HG03432 (cell line): ENCODE data around the gene CLEC16A.

Experiments
- ATAC-seq: cut with Tn5 transposase; IDR thresholded peaks from one replicate; pipeline ENCODE4 v1.9.1; 2021; ENCODE audit warnings: mild to moderate bottlenecking, moderate library complexity; ENCODE audit not compliant: unreplicated experiment

Gene CLEC16A

DNA sequence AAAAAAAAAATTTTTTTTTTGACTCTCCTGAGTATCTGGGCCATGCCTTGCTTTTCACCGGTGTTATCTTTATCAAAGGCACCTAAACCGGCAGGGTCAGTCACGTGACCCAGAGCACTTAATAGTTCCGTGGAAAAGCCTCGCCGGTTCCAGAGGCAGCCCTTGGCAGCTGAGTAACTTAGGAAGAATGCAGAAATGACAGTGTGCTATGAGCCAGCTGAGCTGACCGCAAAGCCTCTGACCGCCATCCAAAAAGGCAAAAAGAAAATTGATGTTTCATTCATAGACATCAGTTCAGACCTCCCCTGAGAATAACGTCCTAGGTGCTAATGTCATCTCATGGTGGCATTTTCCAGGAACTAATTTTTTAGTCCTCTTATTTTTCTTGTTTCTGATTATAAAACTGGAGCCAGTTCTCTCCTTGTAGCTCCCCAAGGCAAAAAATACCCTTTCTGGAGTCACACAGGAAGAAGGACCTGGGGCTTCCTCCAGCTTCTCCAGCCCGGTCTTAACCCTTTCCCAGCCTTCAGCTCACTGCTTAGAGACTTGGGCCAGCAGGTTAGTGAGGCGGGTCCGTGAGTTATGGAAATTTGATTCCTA is 189.1 kb downstream of the CLEC16A start:
- no peak for ATAC-seq

DNA sequence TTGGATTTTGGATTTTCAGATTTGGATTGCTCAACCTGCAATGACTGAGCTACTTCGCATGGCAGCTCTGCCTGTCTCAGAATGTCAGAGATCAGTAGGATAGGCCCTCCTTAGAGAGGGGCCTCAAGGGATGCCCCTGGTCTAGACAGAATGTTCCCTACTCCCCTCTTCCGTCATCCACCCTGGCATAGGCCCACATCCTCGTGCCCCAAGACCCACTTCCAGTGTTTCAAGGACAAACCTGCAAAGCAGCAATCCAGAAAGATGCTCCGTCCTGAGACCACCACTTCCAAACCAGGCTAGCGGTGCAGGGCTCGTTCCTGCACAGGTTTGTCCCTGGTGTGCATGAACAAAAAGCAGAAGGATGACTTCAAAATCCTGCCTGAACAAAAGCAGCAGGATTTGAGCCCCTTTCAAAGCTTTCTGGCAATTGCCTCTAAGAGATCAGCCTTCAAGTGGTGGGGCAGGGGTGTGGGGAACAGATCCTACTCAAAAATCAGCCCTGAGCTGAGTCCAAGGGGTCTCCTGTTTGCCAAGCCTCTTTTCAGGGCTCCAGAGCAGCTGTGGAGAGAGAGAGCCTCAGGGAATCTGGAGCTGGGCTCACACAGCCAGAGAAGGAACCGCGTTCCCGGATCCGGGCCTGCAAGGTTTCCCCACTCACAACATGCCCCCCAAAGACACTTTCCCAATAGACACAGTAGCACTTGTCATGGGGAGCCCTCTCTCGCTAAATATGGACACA is 190.5 kb downstream of the CLEC16A start:
- no peak for ATAC-seq

DNA sequence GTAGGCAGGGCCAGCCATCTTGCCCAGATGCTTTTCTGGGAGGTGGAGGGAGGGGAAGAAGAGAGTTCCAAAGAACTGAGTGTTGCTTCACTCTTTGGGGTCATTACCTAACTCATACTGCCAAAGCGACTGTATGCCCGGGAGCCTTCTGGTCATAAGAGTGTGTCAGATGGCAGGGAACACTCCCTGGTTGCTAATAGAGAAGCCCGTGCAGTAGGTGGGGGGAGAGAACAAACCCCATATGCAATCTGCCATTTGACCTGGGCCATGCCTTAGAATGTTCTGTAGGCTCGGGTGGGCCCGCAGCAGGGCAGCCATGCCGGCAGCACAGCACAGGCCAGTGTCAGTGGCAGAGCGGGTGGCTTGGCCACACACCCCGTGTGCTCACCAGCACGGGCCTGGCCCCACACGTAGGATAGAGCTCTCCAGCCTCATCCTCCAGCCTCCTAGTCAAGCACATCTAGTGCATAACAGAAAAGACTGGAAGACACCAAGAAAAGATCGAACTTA is 191.2 kb downstream of the CLEC16A start:
- no peak for ATAC-seq

DNA sequence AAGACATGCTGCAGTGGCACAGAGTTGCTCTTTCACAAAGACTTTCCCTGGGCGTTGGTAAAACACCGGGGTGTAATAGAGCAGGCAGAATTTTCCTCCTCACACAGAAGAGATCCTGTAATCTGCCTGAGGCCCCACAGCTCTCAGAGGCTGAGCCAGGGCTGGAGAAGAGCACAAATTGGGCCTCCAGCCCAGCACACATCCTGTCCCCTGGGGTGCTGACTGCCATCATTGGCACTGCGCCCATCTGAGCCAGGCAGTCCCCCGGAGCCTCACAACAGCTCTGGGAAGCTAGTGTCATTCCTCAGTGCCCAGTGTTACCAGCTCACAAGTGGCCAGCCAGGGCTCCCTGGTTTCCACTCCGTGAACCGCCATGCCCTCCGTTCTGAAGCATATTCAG is 192.2 kb downstream of the CLEC16A start:
- ATAC-seq, result no peak

DNA sequence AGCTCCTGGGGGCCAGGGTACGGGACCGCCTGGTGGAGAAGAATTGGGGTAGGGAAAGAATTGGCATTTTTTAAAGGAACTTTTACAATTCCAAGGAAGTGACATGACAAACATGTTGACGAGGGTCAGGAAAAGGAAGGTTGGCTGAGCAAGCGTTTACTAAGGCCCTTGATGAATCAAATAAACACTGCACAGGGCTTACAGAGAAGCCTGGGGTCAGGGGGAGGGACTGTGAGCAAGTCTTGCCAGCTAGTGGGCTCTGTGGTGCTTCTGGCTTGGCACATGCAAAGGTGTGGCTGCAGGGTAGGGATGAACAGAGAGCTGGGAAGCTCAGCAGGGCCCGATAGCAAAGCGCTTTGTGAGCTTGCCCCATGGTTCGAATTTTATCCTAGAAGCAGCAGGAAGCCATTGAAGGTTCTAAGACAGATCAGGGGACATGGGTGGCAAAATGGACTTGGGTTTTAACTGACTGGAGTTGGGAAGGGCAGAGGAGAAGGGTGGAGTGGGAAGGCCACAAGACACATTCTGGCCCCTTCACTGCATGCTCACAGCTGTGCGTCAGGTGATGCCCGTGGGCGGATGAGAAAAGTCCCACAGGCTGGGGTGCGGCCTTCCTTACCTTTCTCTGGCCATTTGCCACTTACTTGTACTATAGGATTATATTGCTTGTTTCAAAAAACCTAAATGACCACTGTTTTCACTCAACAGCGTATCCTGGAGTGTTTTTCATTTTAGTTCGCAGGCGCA is 193.8 kb downstream of the CLEC16A start:
- ATAC-seq, result no peak

DNA sequence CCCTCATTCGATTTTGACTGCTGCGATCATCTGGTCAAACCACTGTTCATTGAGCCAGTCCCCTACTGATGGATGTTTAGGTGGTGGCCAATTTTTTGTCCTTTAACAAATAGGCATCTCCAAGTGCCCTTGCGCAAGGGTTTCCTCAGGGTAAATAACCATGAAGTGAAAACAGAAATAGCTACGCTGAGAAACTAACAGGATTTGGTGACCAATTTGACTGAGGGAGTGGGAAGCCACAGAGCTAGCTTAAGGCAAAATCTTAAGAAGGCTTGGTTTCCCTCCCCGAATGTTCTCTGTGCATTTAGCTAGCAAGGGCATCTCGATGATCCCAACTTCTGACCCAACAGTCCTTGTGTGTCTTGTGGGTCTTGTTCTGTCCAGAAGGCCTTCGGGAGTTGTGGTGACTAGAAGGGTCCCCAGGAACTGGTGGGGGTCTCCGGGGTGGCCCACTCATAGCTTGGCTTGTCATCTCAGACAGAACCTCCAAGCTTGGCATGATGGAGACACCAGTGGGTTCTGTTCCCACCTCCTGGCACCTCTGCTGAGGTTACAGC is 194.5 kb downstream of the CLEC16A start:
- ATAC-seq, result no peak

DNA sequence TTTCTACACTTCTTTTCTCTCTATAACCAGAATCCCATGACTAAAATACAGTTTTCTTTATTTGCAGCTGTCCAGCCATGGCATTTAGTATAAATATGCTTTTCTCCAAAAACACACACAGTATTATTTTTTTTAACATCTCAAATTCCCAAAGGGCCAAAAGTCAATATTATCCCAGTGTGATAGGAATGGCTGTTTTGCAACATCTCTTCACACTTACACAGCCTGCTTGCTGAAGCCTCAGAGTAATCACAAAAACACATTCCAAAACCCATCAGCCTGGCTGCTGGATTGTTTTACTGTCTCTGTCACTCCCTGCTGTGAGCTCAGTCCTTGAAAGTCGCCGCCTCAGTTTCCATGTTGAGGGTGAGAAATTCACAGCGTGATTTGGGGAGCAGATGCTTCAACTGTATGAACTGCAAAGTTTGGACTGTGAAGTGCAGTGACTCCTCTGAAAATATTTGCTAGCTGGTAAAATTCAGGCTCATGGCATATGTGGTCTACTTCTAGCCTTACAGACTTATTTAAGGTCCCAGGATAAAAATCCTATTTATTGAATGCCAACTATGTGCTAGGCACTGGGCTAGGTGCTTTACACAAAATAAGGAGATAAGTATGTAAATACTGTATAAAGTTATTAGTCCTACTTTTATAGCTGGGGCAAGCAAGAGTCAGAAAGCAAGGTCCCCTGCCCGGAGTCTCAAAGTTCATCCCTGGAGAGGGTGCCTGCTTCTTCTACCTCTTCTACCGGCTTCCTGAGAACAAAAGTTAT is 195.1 kb downstream of the CLEC16A start:
- ATAC-seq, result no peak

DNA sequence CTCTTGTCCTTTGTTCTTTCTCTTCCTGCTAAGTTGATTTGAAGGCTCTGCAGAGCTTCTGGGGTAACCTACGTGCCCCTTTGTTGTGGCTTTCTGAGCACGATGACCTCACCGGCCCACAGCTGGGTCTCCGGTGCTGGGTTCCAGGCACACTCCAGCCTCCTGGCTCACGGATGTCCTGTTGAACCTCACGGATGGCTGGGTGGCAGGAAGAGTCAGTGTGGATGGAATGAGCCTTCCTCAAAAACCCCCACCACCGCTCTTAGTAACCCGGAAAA is 195.7 kb downstream of the CLEC16A start:
- no peak for ATAC-seq

DNA sequence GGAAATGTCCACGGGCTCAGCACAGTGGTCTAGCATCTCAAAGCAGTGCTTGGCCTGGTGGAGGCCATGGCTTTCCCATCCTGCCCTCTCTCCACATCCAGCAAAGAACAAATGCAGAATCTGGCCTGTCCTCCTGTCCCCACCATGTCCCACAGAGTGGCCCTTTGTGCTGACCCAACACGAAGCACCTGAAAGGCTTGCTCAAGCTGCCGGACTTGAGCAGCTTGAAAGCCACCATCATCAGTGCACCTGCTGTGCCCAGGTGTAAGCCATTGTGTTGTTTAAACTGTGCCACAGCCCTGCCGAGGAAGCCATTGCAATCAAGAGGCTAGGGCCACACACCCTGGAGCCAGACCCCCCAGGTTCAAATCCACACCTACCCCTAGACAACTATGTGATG is 196.1 kb downstream of the CLEC16A start:
- ATAC-seq, result no peak

DNA sequence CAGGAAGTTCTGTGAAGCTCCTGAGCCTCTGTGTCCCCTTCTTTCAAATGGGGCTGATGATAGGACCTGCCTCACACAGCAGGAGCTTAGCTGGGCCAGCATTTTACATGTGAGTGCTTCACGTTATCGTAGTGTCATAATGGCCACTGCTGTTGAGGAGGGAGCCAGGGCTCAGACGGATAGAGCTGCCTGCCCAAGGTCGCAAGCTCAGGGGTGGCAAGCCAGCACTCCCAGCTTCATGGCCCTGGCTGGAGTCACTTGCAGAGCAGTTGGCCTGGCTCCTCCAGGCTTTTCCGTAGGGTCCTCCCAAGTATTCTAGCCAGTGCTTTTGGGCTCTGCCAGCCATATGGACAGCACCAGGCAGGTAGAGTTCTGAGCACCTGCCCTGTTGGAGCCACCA is 196.5 kb downstream of the CLEC16A start:
- no peak for ATAC-seq

DNA sequence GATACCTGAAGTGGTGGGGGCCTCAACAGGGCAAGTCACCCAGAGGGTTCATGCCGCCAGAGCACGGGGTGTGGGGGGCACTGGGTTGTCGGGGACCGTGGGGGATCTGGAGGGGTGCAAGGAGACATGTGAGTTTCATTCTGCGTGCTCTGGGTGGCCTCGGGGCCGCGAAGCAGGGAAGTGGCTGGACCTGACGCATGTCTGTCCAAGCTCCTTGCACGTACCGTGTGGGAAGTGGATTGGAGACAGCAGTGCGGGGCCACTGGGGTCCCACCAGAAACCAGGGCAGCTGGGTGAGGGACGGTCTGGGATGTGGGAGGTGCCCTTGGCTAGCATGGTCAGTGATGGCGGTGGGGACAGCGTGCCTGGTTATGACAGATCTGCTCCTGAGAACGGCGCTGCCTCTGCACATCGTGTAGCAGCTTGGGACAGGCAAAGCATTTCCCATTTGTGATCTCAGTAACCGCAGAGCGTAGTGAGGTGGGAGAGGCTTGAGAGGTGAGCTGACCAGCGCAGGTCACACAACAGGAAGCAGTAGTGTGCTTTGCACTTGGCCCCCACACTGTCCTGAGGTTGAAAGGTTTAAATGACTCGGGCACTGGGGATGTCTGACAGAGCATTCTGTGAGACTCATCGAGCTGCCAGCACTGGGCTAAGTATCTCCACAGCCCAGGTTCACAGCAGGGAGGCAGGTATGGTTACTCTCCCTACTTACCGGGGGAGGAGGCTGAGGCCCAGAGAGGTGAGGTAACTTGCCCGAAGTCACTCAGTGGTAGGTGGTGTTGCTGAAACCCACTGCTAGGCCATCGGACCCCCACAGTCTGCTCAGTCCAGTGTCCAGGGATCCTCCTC is 197.3 kb downstream of the CLEC16A start:
- ATAC-seq, result no peak

DNA sequence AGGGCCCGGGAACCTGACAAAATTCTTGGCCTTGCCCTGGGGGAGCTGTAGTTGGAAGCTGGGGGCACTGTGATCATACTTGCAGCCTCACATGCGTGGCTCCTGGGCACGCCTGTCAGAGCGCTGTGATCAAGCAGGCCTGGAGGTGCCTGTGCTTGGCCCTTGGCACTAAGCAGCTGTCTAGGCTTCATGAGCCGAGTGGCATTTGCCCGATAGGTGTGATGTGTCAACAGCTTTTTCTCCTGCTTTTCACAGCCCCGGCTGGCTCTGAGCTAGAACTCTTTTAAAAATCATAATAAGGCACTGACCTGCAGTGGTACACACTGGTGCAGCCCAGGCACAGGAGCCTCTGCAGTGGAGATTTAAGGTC is 197.9 kb downstream of the CLEC16A start:
- ATAC-seq, result no peak

DNA sequence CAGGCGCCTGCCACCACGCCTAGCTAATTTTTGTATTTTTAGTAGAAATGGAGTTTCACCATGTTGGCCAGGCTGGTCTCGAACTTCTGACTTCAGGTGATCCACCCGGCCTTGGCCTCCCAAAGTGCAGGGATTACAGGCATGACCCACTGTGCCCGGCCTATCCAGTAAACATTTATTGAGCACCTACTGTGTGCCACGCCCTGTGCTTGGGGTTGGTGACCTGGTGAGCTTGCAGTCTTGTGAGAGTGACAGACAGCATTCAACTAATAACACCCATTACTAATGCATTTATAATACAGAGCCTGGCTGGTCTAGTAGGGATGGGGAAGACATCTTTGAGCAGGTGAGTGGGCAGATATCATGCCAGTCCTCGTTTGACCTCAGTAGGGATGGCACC is 198.6 kb downstream of the CLEC16A start:
- no peak for ATAC-seq

DNA sequence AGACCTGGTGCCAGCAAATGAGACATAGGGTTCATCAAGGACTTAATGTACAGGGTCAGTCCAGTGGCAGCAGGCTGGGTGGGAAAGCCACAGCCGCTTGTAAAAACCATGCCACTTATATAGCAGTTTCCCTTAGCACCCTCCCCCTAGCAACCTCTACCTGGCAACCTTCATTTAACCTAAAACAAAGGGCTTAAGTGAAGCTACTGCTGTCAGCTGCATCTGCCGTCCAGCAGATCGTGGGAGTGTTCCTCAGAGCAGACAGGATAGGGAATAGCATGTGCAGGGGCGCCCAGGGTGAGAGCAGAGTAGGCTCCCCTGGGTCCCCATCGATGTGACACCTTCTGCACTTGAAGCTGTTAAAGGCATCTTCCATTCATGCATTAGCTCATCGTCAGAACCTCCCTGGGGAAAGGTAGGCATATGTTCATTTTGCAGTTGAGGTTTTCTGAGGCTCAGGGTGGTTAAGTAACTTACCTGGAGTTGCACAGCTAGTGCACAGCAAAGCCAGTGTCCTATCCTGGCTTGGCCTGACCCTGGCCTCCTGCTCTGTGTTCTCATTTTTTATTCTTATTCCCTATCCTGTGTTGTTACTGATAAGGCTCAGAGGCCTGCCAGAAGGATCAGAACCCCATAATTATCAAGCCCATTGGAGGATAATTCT is 199.1 kb downstream of the CLEC16A start:
- no peak for ATAC-seq

DNA sequence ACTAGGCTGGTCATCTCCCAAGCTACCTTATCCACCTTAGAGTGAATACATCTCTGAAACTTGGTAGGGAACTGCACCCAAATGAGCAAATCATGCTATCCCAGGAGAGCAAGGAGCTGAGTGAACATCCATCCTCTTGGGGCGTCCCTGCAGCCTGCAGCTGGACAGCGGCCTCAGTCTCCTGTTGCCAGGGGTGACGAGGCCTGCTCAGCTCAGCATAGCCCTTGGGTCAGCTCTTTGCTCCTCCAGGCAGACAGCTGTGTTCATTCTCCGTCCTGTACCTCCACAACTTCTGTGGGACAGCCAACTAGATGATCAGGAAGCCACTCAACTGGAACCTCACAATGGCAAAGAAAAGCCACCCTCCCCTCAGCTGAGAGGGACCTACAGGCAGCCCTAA is 199.8 kb downstream of the CLEC16A start:
- no peak for ATAC-seq

DNA sequence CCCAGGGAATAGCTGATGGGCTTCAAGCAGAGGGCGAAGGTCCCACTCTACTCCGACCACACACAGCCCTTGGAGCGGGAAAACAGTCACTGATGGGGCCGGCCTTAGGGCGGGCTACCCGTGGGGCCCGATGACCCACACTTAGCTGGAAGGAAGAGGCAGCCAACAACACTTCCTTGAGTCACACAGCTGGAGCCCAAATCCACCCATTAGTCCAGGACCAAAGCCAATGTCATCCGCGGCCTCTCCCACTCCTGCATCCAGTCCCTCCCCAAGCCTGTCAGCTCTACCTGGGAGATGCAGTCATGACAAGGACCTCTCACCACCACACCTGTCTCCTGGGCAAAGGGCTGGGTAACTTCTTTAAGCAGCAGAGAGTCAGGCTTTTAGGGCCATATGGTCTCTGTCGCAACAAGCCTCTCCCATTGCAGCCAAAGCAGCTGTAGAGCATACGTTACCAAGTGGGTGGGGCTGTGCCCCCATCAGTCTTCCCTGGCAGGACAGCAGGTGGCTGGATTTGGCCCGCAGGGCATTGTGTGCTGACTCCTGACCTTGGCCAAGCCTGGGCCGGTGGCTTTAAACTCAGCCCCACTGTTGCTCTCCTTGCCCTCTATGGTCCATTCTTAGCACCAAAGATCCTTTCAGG is 200.9 kb downstream of the CLEC16A start:
- ATAC-seq, result no peak

DNA sequence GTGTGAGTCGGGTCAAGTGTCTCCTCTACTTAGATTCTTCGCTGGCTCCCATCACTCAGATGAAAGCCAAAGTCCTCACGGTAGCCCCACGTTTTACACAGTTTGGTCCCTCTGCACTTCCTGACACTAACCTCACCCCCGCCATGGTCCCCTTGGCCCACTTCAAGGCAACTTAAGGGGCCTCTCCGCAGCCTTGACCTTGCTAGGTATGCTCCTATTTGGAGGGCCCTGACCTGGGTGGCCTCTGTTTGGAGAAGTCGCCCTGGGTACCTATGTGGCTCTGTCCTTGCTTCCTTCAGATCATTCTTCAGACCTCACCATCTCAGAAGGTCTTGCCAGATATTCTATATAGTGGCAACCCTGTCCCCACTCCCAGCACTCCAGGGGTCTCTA is 201.5 kb downstream of the CLEC16A start:
- ATAC-seq, result no peak

DNA sequence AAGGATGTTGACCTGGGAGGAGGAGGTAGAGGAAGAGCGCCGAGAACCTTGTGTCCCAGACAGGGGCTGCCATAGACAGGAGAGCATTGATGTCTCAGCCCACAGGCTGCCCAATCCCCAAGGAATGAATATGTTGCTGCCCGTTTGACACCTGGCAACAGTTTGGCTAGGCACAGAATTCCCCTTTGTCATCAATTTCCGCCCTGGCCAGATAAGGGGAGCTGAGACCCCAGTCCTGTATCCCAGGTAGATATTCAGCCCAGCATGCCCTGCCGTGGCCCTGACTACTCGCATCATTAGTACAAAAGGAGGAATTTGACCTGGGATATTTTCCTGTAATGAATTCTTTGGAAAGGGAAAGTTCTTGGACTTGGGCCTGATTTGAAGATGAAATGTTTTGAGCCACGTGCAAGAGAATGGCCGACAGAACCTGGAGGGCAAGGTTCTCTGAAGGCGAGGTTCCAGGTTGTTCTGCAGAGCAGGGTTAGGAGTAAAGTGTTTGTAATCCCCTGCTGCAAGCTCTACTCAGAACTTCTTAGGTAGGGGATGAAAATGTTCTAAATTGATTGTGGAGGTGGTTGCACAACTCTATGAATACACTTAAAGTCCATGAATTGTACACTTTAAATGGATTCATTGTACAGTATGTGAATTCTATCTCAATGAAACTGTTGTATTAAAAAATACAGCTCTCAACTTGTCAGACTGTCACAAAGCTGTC is 202.8 kb downstream of the CLEC16A start:
- ATAC-seq, result no peak
